ENCODE data around the gene FLNB.

DNA sequence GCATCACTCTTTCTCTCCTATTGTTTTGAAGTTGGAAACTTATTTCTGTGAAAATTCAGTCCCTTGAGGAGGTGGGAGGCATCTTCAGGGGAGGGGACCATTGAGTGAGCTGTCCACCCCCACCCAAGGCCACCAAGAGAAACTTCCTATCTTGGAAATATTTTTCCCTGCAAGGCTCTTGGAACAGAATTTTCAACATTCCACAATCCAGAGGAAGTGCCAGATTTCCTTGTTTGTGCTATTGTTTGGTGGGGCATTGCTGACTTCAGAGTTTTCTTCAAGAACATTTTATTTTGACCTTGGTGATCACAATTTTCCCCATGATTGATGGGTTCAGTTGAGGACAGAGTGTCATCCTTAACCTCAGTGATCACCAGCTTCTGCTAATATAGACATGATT, 190.6 kb downstream of the FLNB start:
- TF ChIP-seq, protein P1, sequence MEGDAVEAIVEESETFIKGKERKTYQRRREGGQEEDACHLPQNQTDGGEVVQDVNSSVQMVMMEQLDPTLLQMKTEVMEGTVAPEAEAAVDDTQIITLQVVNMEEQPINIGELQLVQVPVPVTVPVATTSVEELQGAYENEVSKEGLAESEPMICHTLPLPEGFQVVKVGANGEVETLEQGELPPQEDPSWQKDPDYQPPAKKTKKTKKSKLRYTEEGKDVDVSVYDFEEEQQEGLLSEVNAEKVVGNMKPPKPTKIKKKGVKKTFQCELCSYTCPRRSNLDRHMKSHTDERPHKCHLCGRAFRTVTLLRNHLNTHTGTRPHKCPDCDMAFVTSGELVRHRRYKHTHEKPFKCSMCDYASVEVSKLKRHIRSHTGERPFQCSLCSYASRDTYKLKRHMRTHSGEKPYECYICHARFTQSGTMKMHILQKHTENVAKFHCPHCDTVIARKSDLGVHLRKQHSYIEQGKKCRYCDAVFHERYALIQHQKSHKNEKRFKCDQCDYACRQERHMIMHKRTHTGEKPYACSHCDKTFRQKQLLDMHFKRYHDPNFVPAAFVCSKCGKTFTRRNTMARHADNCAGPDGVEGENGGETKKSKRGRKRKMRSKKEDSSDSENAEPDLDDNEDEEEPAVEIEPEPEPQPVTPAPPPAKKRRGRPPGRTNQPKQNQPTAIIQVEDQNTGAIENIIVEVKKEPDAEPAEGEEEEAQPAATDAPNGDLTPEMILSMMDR (conservative IDR thresholded peaks at IDR 0.05): no peak
- TF ChIP-seq ZFX (IDR thresholded peaks at IDR 0.05): no peak
